HFF-Myc (cell line): ENCODE results near the gene CLCN6.

ENCODE experiments used
- DNase-seq: peaks from one replicate; pipeline ENCODE4 v3.0.0-alpha.2; 2011; ENCODE audit warnings: low read depth; ENCODE audit errors: extremely low read depth
- H3K4me3 ChIP-seq: replicated peaks from 2 replicates; pipeline ENCODE4 v1.5.1; 2011; ENCODE audit warnings: low read depth, mild to moderate bottlenecking, control low read depth, low read length
- TF ChIP-seq, protein P1 (sequence below): IDR thresholded peaks from 2 replicates; pipeline ENCODE4 v1.5.1; 2012; ENCODE audit warnings: mild to moderate bottlenecking, low read depth, low read length, control low read depth; ENCODE audit errors: missing control alignments

The CLCN6 gene

DNA sequence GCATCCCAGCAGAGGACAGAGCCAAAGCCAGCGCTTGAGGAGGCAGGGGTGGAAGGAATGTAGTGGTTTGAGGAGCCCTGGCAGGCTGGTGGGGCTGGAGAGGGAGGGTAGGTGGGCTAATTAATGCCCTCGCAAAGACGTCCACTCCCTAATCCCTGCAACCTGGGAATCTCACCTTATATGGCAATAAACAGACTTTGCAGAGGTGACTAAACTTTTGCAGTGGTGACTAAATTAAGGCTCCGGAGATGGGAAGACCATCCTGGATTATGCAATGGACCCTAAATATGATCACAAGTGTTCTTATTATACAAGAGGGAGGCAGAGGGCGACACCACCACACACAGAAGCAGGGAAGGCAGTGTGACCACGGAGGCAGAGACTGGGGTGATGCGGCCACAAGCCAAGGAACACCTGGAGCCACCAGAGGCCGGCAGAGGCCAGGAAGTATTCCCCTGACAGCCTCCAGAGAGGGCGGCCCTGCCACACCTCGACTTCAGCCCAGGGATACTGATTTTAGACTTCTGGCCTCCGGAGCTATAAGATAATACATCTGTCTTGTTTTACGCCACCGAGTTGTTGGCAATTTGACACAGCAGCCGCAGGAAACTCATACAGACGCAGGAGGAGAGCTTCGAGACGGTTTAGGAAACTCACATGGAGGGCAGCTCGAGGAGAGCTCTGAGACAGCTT lies 75.9 kb downstream of the CLCN6 start:
- TF ChIP-seq, protein P1, sequence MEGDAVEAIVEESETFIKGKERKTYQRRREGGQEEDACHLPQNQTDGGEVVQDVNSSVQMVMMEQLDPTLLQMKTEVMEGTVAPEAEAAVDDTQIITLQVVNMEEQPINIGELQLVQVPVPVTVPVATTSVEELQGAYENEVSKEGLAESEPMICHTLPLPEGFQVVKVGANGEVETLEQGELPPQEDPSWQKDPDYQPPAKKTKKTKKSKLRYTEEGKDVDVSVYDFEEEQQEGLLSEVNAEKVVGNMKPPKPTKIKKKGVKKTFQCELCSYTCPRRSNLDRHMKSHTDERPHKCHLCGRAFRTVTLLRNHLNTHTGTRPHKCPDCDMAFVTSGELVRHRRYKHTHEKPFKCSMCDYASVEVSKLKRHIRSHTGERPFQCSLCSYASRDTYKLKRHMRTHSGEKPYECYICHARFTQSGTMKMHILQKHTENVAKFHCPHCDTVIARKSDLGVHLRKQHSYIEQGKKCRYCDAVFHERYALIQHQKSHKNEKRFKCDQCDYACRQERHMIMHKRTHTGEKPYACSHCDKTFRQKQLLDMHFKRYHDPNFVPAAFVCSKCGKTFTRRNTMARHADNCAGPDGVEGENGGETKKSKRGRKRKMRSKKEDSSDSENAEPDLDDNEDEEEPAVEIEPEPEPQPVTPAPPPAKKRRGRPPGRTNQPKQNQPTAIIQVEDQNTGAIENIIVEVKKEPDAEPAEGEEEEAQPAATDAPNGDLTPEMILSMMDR = no peak
- no peak for DNase-seq
- no peak overlapping the region for H3K4me3 ChIP-seq

DNA sequence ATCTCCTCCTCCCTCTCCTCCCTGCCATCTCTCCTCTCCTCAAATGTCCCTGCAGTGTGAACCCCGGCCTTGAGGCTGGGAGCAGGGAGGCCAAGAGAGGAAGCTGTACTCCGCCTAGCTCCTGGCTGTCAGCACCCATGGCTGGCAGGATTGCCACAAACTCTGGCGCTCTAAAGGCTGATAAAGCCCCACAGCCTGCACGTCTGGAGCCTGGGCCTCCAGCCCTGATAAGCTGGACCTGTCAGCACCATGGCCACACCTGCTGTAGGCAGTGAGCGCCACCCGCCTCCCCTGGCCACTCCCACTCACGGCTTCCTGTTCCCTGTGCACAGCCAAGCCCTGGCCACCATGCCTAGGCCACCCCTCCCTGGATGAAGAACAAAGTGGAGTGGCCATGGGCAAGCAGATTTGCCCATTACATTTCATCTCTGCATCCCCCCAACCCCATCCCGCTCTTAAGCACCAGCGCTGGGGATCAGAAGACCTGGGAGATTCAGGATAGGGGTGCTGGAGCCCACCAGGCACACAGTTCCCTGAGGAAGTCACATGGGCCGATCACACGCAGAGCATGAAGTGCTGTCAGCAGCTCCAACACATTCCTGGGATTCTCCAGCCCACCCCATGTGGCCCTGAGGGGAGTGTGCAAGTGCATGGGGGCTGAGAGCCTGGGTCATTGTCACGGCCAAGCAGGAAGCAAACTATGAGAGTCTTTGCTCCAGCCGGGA lies 77.0 kb downstream of the CLCN6 start:
- H3K4me3 ChIP-seq = no peak overlapping the region
- DNase-seq = no peak
- TF ChIP-seq, protein P1 = no peak

DNA sequence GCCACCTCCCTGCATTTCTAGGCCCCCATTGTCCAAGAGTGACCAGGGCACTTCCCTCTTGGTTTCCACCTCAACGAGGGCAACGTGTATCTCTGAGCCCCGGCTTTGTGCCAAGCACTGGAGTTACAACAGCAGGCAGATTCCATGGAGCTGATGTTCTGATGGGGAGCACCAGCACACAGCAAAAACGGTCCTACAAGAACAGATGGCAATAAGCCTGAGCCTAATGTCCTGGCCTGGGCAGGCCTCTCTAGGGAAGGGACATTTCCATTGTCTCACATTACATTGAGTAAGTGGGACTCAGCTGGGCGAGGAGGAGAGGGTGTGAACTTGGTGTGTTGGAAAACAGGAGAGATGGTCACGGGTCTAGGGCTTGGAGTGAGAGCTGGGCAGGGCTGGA lies 79.9 kb downstream of the CLCN6 start:
- no peak overlapping the region for H3K4me3 ChIP-seq
- DNase-seq = no peak
- TF ChIP-seq, protein P1 = no peak

DNA sequence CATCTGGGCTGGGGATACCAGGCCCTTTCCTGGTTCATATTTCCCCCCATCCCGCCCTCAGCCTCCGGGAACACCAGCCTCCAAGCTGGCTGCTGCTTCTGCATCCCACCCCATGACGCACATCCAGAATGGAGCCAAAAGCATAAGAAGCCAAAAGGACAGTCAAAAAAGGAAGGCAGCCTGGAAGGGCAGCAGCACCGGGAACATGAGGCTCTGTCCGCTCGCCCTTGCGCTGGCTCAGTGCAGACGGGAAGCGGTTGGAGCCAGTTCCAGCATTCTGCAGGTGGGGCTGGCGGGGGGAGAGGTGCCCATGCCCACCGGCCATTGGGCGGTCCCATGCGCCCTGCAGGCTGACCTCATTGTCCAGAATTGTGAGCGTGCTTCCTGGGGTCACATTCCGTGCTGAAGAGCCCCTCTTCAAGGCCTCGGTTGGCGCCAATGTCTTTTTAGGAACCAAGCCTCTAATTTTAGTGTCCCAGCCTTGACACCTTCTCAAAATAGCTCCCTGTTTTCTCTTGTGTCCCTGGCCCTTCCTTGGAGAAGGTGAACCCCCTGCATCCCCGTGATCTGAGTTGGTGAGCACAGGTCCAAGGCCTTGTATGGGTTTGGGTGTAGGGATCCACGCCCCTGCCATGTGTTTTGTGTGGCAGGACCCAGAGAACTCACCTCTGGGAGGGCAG lies 81.1 kb downstream of the CLCN6 start:
- no peak overlapping the region for H3K4me3 ChIP-seq
- DNase-seq = no peak
- TF ChIP-seq, protein P1 = no peak

DNA sequence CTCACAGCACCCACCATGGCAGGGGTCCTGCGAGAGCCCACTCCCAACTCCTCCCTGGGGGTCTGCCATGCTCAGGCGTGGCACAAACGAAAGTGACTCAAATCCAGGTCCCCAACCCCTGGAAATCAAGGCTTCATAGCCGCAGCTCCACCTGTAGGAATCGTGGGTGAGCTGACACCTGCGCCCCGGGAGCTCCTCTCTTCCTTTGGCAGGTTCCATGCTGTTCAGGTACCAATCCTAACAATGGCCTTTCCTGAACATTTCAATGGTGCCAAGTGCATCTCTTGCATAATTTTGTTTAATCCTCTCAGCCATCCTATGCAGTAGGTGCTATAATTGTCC lies 81.6 kb downstream of the CLCN6 start:
- TF ChIP-seq, protein P1 = no peak
- no peak for DNase-seq
- H3K4me3 ChIP-seq = no peak overlapping the region

DNA sequence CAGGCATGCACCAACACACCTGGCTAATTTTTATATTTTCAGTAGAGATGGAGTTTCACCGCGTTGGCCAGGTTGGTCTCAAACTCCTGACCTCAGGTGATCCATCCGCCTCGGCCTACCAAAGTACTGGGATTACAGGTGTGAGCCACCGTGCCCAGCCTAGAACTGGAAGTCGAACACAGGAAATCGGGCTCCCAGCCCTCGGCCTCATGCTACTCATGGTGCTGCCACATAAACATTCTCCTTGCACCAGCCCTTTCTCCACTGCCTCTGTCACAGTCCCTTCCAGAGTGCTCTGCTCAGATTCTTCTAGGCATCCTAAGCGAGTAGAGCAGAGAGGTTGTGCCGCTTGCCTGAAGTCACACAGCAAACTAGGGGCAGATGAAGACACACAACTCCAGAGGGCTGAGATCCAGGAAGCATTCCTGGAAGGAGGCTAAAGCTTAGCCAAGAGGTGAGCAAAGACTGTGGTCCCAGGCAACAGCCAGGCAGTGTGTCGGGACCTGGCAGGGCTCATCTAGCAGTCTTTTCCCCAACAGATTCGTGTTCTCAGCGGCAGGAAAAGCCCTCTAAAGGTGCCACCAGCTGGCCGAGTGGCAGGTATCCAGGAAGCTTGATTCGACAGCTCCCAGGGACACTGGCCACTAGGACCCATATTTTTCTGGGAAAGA lies 82.3 kb downstream of the CLCN6 start:
- H3K4me3 ChIP-seq = no peak overlapping the region
- TF ChIP-seq, protein P1 = no peak
- DNase-seq = no peak
